Prostate gland (tissue), 2 donors: Measurements from ENCODE around the gene SLC4A11. TPM values are rescaled to one million over a fixed set of nuclear protein-coding genes. Genes with fewer than 3 reads are reported as not detected.

ENCODE experiments used
- DNase-seq: peaks from one replicate; pipeline ENCODE4 v3.0.0-alpha.2; 2019; ENCODE audit warnings: low spot score
- H3K27ac ChIP-seq, 2 donors: fragments of 200-600 bp; sonication (generic); 2 replicates each; pipeline ENCODE4 v1.5.1; 2017 to 2019
- H3K27me3 ChIP-seq: fragments of 200-600 bp; sonication (generic); replicated peaks from 2 replicates; pipeline ENCODE4 v1.5.1; 2019; ENCODE audit not compliant: insufficient read depth
- H3K36me3 ChIP-seq, 2 donors: fragments of 200-600 bp; sonication (generic); 1 replicate in 1 of 2; 2 replicates in 1 of 2; pipeline versions ENCODE4 v1.5.1 to v1.8.1; 2017 to 2019
- H3K4me1 ChIP-seq: fragments of 200-600 bp; sonication (generic); replicated peaks from 2 replicates; pipeline ENCODE4 v1.5.1; 2019
- H3K4me3 ChIP-seq, 2 donors: fragments of 200-600 bp; sonication (generic); 2 replicates each; pipeline ENCODE4 v1.5.1; 2017 to 2019
- H3K9me3 ChIP-seq: fragments of 200-600 bp; sonication (generic); 2 replicates; pipeline ENCODE4 v1.5.1; 2017
- POLR2A ChIP-seq: fragments of 450-650 bp; IDR thresholded peaks from one replicate; pipeline ENCODE4 v1.6.1; 2016; ENCODE audit warnings: antibody characterized with exemption, mild to moderate bottlenecking
- POLR2AphosphoS5 ChIP-seq: sonication (generic); formaldehyde crosslinking; IDR thresholded peaks from one replicate; pipeline ENCODE4 v1.6.1; 2017; ENCODE audit warnings: antibody characterized with exemption
- WGBS: methylation state at CpG from one replicate; pipeline ENCODE4 v1.1.5; 2018; 5-methylcytosine and 5-hydroxymethylcytosine counted together
- intact Hi-C: fragments of 100-400 bp; cut with DNase I; formaldehyde crosslinking; loops from one replicate; pipeline ENCODE4 v1.14.2; 2022
- total RNA-seq, 2 donors: library from RNA; depleted of rRNA; stranded (reverse); fragments of >200 nt; gene quantifications; one replicate each; pipeline ENCODE4 v1.1.0, GENCODE V29; 2016
- TF ChIP-seq, protein P1 (sequence below), 4 experiments: fragments of 200-600 bp in 2 of 4; fragments of 450-650 bp in 2 of 4; sonication (generic) in 2 of 4; IDR thresholded peaks; 1 replicate in 3 of 4; 2 replicates in 1 of 4; pipeline ENCODE4 v1.5.1; 2016 to 2019; ENCODE audit warnings: antibody characterized with exemption in 4 of 4, mild to moderate bottlenecking in 2 of 4, moderate library complexity in 2 of 4

The SLC4A11 gene
- total RNA-seq, 2 donors from 2014 or later = 9.2 to 12.7 TPM

DNA sequence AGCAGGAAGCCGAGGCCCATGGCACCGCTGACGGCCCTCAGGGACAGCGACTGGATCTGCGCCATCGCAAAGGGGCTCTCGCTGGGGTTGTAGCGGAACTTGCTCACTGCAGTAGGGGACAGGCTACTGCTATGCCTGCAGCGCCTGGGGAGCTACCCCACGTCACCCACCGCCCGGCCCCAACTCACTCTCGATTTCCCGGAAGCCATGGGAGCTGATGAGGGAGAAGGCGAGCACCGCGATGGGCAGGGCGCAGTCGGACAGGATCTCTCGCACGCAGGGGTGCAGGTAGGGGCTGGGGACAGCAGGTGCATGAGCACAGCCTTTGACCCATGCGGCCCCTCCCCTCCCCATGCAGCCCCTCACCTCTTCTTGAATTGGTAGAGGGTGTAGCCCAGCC lies 9.8 kb downstream of the SLC4A11 start:
- Histone ChIP-seq H3K9me3 (no peaks in the 10 kb centered on the region), H3K36me3 (no peaks in the 10 kb centered on the region), H3K4me1 (no peaks in the 10 kb centered on the region), H3K27me3 (no peaks in the 10 kb centered on the region), H3K4me3 (no peak overlapping the region), H3K27ac (no peak overlapping the region)
- WGBS = 95% methylated on average over 19 of the region's 22 CpGs
- no peak for TF ChIP-seq POLR2AphosphoS5
- TF ChIP-seq POLR2A = no peak
- TF ChIP-seq, protein P1, sequence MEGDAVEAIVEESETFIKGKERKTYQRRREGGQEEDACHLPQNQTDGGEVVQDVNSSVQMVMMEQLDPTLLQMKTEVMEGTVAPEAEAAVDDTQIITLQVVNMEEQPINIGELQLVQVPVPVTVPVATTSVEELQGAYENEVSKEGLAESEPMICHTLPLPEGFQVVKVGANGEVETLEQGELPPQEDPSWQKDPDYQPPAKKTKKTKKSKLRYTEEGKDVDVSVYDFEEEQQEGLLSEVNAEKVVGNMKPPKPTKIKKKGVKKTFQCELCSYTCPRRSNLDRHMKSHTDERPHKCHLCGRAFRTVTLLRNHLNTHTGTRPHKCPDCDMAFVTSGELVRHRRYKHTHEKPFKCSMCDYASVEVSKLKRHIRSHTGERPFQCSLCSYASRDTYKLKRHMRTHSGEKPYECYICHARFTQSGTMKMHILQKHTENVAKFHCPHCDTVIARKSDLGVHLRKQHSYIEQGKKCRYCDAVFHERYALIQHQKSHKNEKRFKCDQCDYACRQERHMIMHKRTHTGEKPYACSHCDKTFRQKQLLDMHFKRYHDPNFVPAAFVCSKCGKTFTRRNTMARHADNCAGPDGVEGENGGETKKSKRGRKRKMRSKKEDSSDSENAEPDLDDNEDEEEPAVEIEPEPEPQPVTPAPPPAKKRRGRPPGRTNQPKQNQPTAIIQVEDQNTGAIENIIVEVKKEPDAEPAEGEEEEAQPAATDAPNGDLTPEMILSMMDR (IDR thresholded peaks at IDR 0.05) = no peak
- no peak for DNase-seq
- intact Hi-C loops = no loop called here

DNA sequence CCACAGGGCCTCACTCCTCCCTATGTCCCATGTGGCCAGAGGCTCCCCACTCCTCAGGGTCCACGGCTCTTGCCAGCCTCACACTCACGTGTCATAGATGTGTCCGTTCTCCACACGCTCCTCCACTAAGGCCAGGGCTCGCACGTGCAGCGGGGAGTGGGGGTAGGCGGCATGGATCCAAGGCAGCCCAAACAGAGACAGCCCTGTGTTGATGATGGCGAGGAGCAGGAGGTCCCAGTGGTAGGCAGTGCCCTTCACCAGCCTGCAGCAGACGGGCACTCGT lies 10.3 kb downstream of the SLC4A11 start:
- Histone ChIP-seq H3K27ac (no peak overlapping the region), H3K27me3 (no peaks in the 10 kb centered on the region), H3K4me3 (no peak overlapping the region), H3K9me3 (no peaks in the 10 kb centered on the region), H3K36me3 (no peaks in the 10 kb centered on the region), H3K4me1 (peaks cover under 1% of the 10 kb centered on the region)
- TF ChIP-seq POLR2A (no peak), POLR2AphosphoS5 (no peak)
- TF ChIP-seq, protein P1 (IDR thresholded peaks at IDR 0.05) = no peak
- intact Hi-C loops = no loop called here
- DNase-seq = no peak
- 85% methylated on average over 11 of the region's 11 CpGs for WGBS

DNA sequence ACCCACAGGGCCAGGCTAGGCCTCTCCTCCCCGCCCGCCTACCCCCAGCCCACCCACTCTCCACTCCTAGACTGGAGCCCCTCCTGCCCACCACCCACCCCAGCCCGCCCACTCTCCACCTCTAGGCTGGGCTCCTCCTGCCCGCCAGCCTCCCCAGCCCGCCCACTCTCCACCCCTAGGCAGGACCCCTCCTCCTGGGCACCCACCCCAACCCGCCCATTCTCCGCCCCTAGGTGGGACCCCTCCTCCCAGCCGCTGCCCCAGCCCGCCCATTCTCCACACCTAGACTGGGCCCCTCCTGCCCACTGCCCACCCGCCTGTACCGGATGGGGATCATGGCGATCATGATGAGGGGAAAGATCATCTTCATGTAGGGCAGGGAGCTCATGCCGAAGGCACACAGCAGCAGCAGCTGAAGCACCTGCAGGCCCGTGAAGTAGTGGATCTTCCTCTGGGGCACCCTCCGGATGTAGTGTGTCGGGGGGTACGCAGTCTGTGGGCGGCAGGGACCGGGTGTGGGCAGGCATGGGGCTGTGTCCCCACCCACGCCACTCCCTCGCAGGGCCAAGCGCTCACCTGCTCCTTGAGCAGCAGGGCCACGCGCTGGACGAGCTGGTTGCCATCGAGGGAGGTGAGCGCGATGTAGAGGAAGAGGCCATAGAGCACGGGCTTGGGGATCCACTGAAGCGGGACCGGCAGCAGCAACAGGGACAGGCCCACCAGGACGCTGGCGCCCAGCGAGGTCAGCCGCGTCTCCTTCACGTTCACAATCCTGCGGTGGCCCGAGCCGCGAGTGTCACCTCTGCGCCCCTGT lies 10.8 kb downstream of the SLC4A11 start:
- H3K27ac ChIP-seq = no peak overlapping the region
- intact Hi-C loops = no loop called here
- 90% methylated on average over 39 of the region's 42 CpGs for WGBS
- no peaks in the 10 kb centered on the region for H3K27me3 ChIP-seq
- DNase-seq = no peak
- H3K36me3 ChIP-seq = no peaks in the 10 kb centered on the region
- no peaks in the 10 kb centered on the region for H3K9me3 ChIP-seq
- no peak for TF ChIP-seq POLR2A
- TF ChIP-seq, protein P1 (IDR thresholded peaks at IDR 0.05) = no peak
- TF ChIP-seq POLR2AphosphoS5 = no peak
- peaks cover 6% of the 10 kb centered on the region for H3K4me1 ChIP-seq
- H3K4me3 ChIP-seq = no peak overlapping the region

DNA sequence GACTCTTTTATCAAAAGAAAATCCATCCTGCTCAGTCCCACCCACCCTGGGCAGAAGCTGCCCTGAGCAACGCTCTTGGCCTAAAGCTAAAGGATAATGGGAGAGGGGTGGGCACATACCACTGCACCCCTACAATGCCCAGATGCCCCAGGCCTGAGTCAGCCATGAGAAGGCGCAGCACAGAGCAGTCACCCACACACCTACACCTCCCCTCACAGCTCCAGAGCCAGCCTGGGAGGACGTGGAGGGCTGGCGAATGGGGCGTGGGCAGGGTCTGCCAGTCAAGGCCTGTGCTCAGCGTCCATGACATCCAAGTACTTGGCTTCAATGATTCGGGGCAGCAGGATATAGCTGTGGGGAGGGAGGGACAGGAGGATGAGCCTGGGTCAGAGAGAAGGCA lies 11.5 kb downstream of the SLC4A11 start:
- peaks cover 7% of the 10 kb centered on the region for H3K4me1 ChIP-seq
- intact Hi-C loops = no loop called here

DNA sequence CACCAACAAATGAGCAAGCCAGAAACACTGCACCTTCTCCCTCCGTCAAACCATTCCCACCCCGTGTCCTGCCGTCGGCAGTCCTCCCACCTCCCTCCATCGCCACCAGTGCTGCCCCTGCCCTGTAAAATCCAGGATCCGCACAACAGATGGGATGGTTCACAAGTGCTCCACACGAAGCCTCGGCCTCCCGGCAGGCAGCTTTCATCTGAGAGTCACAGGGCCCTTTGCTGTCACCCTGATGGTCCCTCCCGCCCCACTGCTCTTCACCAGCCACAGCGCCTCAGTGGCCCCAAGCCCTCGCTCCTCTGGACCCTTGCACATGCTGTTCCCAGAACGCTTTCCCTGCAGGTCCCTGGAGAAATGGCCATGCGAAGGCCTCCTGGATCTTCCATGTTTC lies 12.1 kb downstream of the SLC4A11 start:
- Histone ChIP-seq H3K9me3 (no peaks in the 10 kb centered on the region), H3K4me1 (peaks cover 7% of the 10 kb centered on the region), H3K4me3 (no peak overlapping the region), H3K27ac (no peak overlapping the region), H3K36me3 (no peaks in the 10 kb centered on the region), H3K27me3 (no peaks in the 10 kb centered on the region)
- intact Hi-C loops = no loop called here
- no peak for DNase-seq
- no peak for TF ChIP-seq POLR2AphosphoS5
- TF ChIP-seq, protein P1 (IDR thresholded peaks at IDR 0.05) = no peak
- no peak for TF ChIP-seq POLR2A
- 96% methylated on average over 14 of the region's 14 CpGs for WGBS

More for the DNA sequence above, 11.5 kb downstream of the SLC4A11 start:
- H3K27ac ChIP-seq = no peak overlapping the region
- DNase-seq = no peak
- 72% methylated on average over 7 of the region's 7 CpGs for WGBS
- H3K36me3 ChIP-seq = no peaks in the 10 kb centered on the region
- no peaks in the 10 kb centered on the region for H3K9me3 ChIP-seq
- H3K4me3 ChIP-seq = no peak overlapping the region
- TF ChIP-seq POLR2A (no peak), POLR2AphosphoS5 (no peak)
- H3K27me3 ChIP-seq = no peaks in the 10 kb centered on the region
